A673 (cell line): Measurements from ENCODE around the gene TICAM2. TPM values are rescaled to one million over a fixed set of nuclear protein-coding genes. Genes with fewer than 3 reads are reported as not detected.

ENCODE experiments used
- BruUV-seq: library from RNA; stranded (reverse); fragments of 400-500 nt; replicated peaks from 2 replicates; lab custom pipeline; 2021; lab: Mats Ljungman, UMichigan
- CTCF ChIA-PET: fragments of 300-600 bp; sonication (Branson Sonifier 250); formaldehyde crosslinking; loops from one replicate; lab custom pipeline; 2022; ENCODE audit warnings: antibody characterized with exemption; lab: Charles Lee
- POLR2A ChIA-PET: fragments of 300-600 bp; sonication (Branson Sonifier 250); formaldehyde crosslinking; loops from one replicate; lab custom pipeline; 2022; ENCODE audit warnings: antibody characterized with exemption; ENCODE audit not compliant: low non-redundant PET; lab: Charles Lee
- DNase-seq: peaks from one replicate; pipeline ENCODE4 v3.0.0-alpha.2; 2015; ENCODE audit warnings: low spot score
- H3K27ac ChIP-seq: fragments of 200-600 bp; sonication (generic); 2 replicates; pipeline ENCODE4 v1.5.1; 2016; ENCODE audit warnings: mixed run types, low read depth, mild to moderate bottlenecking, mixed read lengths, antibody characterized with exemption, low read length; ENCODE audit not compliant: poor library complexity, severe bottlenecking
- H3K27me3 ChIP-seq: fragments of 200-600 bp; sonication (generic); replicated peaks from 2 replicates; pipeline ENCODE4 v1.6.1; 2017; ENCODE audit warnings: mixed run types, low read depth, mild to moderate bottlenecking, mixed read lengths, antibody characterized with exemption, low read length; ENCODE audit not compliant: insufficient read depth, poor library complexity
- H3K36me3 ChIP-seq: fragments of 200-600 bp; sonication (generic); 2 replicates; pipeline ENCODE4 v1.6.1; 2016; ENCODE audit warnings: mixed run types, mild to moderate bottlenecking, mixed read lengths, antibody characterized with exemption, low read length; ENCODE audit not compliant: insufficient read depth, poor library complexity, severe bottlenecking
- H3K4me1 ChIP-seq: fragments of 200-600 bp; sonication (generic); 2 replicates; pipeline ENCODE4 v1.6.1; 2017; ENCODE audit warnings: mixed run types, mild to moderate bottlenecking, mixed read lengths, antibody characterized with exemption, low read length; ENCODE audit not compliant: insufficient read depth, poor library complexity, severe bottlenecking
- H3K4me3 ChIP-seq: fragments of 200-600 bp; sonication (generic); 2 replicates; pipeline ENCODE4 v1.5.1; 2016; ENCODE audit warnings: low read depth, mixed run types, mild to moderate bottlenecking, mixed read lengths, low read length; ENCODE audit not compliant: poor library complexity, severe bottlenecking
- H3K9me3 ChIP-seq: fragments of 200-600 bp; sonication (generic); 2 replicates; pipeline ENCODE4 v1.6.1; 2016; ENCODE audit warnings: mixed run types, low read depth, mild to moderate bottlenecking, mixed read lengths, antibody characterized with exemption, low read length; ENCODE audit not compliant: poor library complexity, severe bottlenecking
- CTCF ChIP-seq: fragments of 300-800, 200-600 bp; sonication (generic); conservative IDR thresholded peaks from 2 replicates; pipeline ENCODE4 v1.5.1; 2017; ENCODE audit warnings: low read depth, mild to moderate bottlenecking, antibody characterized with exemption, low read length, moderate library complexity, mixed read lengths
- EZH2 ChIP-seq: fragments of 200-600 bp; sonication (generic); IDR thresholded peaks from 2 replicates; pipeline ENCODE4 v1.6.1; 2017; ENCODE audit warnings: borderline replicate concordance, low read depth, mild to moderate bottlenecking, mixed read lengths, antibody characterized with exemption, low read length; ENCODE audit not compliant: poor library complexity, severe bottlenecking
- intact Hi-C: fragments of 100-400 bp; cut with micrococcal nuclease; formaldehyde crosslinking; loops from one replicate; pipeline ENCODE4 v1.10.0; 2022; ENCODE audit not compliant: unreplicated experiment
- total RNA-seq: library from RNA; stranded (reverse); gene quantifications from 2 replicates; pipeline ENCODE4 v1.2.3, GENCODE V29; 2021

Gene TICAM2
- total RNA-seq, 1 experiment from 2014 or later, result 0.32 TPM

DNA sequence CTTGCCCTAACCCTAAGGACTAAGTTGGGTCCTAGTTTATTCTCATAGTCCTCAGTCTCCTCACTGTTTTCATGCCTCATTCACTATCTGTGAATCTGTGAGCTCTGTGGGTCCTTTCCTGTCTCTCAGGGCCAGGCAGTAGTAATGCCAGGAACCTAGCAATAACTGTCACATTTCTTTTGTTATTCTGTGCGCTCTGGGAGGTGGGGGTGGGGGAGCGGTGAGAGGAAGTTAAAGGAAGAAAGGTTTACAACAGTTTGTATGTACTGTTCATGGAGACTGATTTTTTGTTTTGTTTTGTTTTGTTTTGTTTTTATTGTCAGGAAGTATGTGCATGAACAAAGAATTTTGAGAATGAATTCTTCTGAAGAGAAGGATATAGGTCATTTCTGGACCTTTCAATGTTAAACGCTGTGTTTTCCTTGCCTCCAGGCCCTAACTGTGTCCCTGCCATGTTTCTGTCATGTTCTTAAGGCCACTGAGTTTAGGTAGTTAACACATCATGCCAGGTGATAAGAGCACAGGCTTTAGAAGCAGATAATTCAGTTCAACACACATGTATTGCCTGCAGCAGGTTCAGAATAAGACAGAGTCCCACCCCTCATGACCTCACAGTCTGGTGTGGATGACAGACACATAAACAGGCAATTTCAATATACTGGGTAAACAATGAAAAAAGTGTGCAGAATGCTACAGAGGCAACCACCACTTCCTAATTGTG, 44.5 kb downstream of the TICAM2 start:
- H3K27ac ChIP-seq, result no peak overlapping the region

GRCh38 chr5:115556276-115556675, 46.0 kb downstream of the TICAM2 start:
- POLR2A ChIA-PET, result no interaction called here
- TF ChIP-seq CTCF, result no peak
- TF ChIP-seq EZH2, result no peak
- BruUV-seq, result no TSS peak
- H3K4me3 ChIP-seq, result no peak overlapping the region
- CTCF ChIA-PET, result no interaction called here
- no peak overlapping the region for H3K27ac ChIP-seq
- H3K9me3 ChIP-seq, result no peaks in the 10 kb centered on the region
- intact Hi-C loops, result no loop called here
- no peaks in the 10 kb centered on the region for H3K4me1 ChIP-seq
- no peak for DNase-seq
- H3K27me3 ChIP-seq, result no peaks in the 10 kb centered on the region
- no peaks in the 10 kb centered on the region for H3K36me3 ChIP-seq

More for the DNA sequence above, 44.5 kb downstream of the TICAM2 start:
- TF ChIP-seq EZH2, result no peak
- TF ChIP-seq CTCF, result no peak
- Histone ChIP-seq H3K27me3 (no peaks in the 10 kb centered on the region), H3K9me3 (no peaks in the 10 kb centered on the region), H3K36me3 (no peaks in the 10 kb centered on the region), H3K4me1 (no peaks in the 10 kb centered on the region), H3K4me3 (no peak overlapping the region)
- ChIA-PET POLR2A (no interaction called here), CTCF (no interaction called here)
- BruUV-seq, result no TSS peak
- DNase-seq, result no peak
- intact Hi-C loops, result no loop called here

GRCh38 chr5:115555084-115555633, 47.1 kb downstream of the TICAM2 start:
- Histone ChIP-seq H3K9me3 (no peaks in the 10 kb centered on the region), H3K36me3 (no peaks in the 10 kb centered on the region), H3K27ac (no peak overlapping the region), H3K4me1 (no peaks in the 10 kb centered on the region), H3K4me3 (no peak overlapping the region), H3K27me3 (no peaks in the 10 kb centered on the region)
- no peak for DNase-seq
- intact Hi-C loops, result no loop called here
- POLR2A ChIA-PET, result no interaction called here
- CTCF ChIA-PET, result no interaction called here
- no TSS peak for BruUV-seq
- TF ChIP-seq CTCF (no peak), EZH2 (no peak)
